ENCODE measurements around the gene RGS8.
"Not testable (repeated sequence)": the region's sequence is repeated elsewhere in the genome, so short reads cannot be mapped to it uniquely, and the experiment has no call there.

The RGS8 gene

GRCh38 chr1:182702826-182703524 is 18.6 kb upstream of the RGS8 start:
- DNase-seq (ENCODE audit: low spot score), result no peak

DNA sequence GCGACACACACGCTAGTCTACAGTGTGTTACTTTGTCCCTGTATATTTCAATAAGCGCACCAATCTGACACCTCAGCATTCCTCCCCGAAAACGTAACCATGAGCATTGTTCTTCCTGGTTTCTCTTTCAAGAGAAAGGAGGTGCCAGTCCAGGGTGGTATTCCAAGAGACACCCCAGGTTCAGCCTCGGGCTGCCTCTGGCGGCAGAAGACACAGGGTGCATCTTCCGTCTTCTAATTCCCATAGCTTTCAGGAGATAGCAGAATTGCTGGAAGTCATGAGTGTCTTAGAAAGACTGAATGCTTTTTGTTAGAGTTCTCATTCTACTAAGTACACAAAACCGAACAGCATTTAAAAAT is 15.9 kb upstream of the RGS8 start:
- DNase-seq (ENCODE audit: low spot score), result no peak

GRCh38 chr1:182699393-182700350 is 15.3 kb upstream of the RGS8 start:
- no peak for DNase-seq (ENCODE audit: low spot score)

DNA sequence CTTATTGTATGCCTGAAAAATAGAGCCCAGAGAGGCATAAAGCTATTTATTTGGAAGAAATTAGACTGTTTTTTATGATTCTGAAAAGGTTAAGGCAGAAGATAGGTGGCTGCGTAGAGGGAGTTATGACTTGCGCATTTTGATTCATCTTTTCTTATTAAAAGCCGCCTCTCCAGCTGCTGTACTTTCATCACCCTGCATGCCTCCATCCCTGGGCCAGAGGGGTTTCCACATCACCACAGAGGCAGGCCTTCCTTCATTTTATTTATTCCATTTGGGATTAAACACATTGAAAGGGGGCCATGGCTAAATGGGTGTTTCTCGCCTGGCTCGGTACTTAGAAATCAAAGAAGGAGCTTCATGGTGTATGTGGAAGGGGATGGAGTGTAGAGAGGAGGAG is 14.6 kb upstream of the RGS8 start:
- DNase-seq (ENCODE audit: low spot score), result no peak

GRCh38 chr1:182693139-182693538 is 8.8 kb upstream of the RGS8 start:
- not testable (repeated sequence) for DNase-seq (ENCODE audit: low spot score)

- no peak for DNase-seq (ENCODE audit: low spot score)
Measured at GRCh38 chr1:182690886-182691443, 6.6 kb upstream of the RGS8 start.

- DNase-seq (ENCODE audit: low spot score), result no peak
Measured at GRCh38 chr1:182688436-182689205, 4.2 kb upstream of the RGS8 start.

- DNase-seq (ENCODE audit: low spot score), result no peak
Measured at GRCh38 chr1:182687361-182687760, 3.0 kb upstream of the RGS8 start.

DNA sequence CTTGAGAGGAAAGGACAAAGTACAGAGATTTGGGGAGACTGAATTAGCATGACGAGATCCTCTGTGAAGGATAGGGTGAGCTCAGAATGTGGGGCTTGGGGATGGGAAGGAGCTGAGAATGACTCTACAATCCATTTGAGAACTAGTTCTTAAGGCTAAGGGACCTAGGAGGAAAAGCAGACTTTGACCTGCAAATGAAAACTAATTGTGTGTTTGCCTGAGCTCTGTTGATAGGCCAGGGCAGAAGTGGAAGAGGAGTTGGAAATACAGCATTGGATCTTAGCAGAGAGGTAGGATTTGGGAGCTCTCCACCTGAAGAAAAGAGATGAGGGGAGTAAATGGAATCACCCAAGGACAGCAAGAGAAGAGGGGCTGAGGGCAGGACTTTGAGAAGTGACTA is 2.1 kb upstream of the RGS8 start:
- DNase-seq (ENCODE audit: low spot score), result no peak

DNA sequence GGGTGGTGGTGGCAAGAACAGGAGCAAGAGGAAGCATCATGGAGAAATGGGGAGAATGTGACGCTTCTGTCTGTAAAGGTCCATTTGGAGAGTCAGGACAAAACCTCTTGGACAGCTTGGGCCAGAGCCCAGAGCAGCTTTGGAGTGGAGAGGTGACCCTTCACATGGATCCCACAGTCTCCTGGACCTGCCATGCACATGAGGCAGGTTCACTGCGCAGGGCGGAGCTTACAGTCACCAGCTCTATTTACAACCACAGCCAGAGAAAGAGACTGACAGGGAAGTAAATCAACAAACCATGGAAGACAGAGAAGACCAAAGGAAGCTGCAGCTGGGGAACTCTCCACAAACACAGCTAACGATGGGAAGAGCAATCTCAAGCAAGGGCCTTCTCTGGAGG is 828 bp upstream of the RGS8 start:
- DNase-seq (ENCODE audit: low spot score), result no peak

DNA sequence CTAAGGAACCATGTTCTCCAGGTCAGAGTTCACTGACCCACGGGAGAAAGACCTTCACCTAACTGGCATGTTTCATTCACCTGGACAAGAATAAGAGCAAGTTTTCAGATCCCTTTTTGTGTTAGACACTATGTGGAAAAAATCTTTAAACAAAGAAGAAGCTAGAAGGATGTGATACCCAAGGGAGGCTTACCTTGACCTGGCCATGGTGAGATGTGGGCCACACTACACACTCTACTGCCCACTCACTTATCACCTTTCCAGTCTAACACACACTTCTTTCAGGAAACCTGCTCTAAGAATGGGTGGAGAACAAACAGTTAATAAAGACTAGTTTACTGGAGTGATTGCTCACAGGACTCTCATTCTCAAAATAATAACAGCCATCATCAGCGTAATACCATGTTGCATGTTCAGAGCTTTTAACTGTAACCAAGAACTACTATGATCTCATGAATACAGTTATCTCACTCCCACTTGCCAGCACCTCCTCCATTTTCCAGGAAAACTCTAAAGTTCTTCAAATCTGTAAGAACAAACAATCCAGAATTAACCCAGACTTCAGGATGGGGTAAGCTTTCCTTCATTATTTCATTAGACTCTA is 1.4 kb downstream of the RGS8 start:
- no peak for DNase-seq (ENCODE audit: low spot score)

GRCh38 chr1:182682406-182682805 is 2.0 kb downstream of the RGS8 start:
- DNase-seq (ENCODE audit: low spot score), result no peak

DNA sequence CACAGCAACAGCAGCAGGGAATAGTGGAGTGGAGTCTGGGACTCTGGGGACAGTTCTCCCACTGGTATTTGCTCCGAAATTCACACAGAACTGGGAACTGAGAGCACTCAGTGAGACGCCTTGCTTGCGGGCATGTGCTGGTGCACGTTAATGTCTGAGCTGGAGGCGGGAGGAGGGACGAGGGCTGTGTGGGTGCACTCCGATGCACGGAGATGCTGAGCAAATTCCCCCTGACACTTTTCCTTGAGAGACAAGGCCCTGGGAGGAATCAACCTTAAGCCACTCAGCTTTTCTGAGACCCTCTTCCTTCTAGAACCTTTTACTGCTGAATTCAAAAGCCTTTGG is 2.8 kb downstream of the RGS8 start:
- DNase-seq (ENCODE audit: low spot score), result no peak

DNA sequence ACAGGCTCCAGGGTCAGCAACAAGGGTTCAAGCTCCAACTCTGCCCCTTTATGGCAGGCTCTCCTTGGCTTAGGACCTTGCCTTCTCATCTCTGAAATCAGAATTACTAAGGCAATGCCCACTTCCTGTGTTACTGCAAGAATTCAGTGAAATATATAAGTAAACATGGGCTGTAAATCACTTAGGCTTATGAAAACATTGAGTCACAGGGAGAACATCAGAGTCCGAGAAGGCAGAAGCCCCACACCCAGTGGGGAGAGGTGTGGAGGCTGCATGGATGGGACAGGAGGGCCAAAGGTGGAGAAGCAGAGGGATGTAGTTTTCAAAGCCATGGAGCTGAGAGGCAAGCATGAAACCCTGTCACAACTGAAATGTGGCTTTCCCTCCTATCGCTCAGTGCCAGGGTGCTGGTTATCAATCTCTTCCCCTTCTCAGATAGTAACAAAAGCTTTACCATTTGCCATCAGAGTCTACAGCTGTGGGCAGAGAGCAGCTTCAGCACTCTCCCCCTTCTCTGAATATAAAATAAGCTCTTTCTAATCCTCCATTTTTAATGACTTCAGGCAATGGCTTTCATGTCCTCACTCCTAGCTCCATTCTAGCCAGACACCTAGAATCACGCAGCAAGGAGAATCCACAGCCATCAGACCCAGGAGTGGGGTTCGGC is 3.4 kb downstream of the RGS8 start:
- no peak for DNase-seq (ENCODE audit: low spot score)

DNA sequence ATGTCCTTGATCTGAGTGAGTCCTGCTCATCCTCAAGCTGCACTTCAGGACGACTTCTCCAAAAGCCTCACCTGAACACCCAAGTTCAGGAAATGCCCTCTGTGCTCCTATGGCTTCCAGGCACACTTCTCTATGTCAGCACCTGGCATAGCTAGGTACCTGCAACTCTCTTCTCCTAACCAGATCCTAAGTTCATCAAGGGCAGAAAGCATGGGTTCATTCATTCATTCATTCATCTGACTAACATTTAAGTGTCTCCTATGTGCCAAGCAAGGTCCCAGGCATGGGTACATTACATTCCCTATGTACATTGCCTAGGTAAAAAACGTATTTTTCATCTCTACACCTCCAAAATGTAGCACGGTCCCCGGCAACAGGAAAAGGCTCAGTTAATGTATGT is 4.0 kb downstream of the RGS8 start:
- DNase-seq (ENCODE audit: low spot score), result no peak

DNA sequence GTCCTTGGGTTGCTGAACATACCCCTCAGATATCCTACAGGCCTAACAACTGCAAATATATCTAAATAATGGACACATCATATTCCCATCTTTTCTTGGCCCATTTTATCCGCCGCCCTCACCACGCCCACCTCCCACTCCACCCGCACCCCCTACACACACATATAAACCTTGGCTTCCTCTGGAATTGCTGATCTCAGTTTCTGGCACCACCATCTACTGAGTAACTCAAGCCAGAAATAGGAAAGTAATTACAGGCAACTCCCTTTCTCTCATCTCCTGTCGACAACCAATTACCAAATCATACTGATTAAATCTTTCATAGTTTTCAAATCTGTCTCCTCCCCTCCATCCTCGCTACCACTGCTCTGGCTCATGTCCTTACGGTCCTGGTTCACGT is 4.7 kb downstream of the RGS8 start:
- no peak for DNase-seq (ENCODE audit: low spot score)

DNA sequence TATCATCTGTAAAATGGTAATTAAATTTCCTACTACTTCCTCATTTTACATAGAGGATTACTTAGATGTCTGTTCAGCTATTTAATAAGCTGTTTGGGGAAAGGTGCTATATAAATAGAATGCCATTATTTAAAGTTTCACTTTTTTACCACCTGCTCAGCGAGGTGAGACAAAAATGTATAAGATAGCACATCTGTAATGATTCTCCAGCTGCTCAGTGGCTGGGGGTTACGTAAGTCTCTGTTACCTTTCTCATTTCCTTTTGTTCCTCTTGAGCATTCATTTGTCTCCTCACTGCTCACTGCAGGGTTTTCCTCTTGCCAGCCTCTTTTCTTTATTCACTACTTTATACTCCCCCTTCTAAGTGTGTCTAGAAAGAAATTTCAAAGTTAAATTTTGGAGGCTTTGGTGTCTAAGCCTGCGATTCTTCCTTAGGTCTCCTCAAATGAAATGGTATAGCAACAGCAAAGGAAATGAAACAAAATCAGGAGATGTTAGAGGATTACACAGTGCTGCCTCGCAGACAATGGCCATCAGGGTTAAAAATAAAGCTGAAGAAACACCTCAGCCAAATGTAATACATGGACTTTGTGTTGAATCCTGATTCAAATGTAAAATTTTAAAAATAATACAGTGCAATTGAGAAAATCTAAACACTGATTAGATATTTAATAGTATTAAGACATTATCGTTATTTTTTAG is 6.8 kb downstream of the RGS8 start:
- DNase-seq (ENCODE audit: low spot score), result peak; percentile 79

GRCh38 chr1:182676274-182676673 is 8.1 kb downstream of the RGS8 start:
- no peak for DNase-seq (ENCODE audit: low spot score)

DNA sequence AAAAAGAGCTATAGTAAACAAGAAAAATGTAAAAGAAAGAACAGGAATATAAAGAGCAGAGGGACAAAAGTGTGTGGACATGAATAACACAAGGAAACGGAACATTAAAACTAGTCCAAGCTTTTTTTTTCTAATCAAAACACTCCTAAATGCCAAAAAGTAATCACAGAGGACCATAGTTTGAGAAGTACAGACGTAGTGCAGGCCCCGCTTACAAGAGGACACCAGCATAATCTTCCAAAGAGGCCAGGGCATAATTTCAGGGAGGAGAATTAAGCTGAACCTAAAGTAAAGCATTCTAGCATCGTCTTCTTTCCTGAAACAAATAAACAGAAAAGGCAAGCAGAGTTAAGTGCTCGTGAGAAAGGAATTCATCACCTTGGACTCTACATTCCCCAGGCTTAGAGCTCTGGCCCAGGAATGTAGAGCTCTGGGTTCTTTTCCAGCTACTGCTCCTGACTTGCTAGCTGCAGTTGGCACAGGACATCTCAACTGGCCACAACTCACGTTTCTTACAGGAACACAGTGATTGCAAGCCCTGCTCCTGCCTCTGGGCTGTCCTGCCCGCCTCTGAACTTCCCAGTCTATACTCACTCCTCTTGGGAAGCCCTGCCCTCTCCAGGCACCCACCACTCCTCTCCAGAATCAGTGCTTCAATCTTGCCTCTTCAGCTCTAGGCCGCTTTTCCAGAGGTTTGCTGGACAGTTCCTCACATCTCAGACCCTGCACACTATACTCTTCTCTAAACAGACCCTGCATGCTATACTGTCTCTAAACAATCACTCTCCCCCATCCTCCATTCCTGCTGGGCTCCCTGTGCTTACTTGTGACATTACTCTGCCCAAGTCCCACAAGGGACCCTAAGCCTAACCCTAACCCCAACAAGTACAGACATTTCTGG is 9.8 kb downstream of the RGS8 start:
- no peak for DNase-seq (ENCODE audit: low spot score)

DNA sequence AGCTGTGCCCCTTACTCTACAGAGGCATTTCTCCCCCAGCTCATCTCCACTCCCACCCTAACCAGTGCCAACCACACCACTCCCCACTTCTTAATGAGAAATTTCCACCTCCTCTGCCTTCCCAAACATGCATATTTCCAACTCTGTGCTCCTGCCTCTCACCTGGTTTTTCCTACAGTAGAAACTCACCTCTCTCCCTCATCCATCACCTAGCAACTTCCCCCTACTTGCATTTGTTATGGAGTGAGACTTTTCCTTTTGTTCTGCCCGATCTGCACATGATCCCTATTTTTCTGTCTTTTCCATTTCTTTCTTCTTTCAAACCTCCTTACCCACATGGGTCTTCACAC is 11.9 kb downstream of the RGS8 start:
- no peak for DNase-seq (ENCODE audit: low spot score)
